Heart right ventricle (tissue), 16 donors: ENCODE data around the gene FYB1. TPM values are rescaled to one million over a fixed set of nuclear protein-coding genes. Genes with fewer than 3 reads are reported as not detected.

Experiments
- ATAC-seq, 8 donors: fragments of 200-7000 bp; cut with Tn5 transposase; one replicate each; pipeline ENCODE4 v1.9.1; 2020; ENCODE audit warnings: mild to moderate bottlenecking in 8 of 8, moderate library complexity in 8 of 8, moderate number of reproducible peaks in 1 of 8
- DNase-seq, 2 donors: peaks; one replicate each; pipeline ENCODE4 v3.0.0-alpha.2; 2020
- H3K27ac ChIP-seq, 10 donors: fragments of 200-600 bp; sonication (generic) in 2 of 10; one replicate each; pipeline versions ENCODE4 v1.5.0 to v1.8.0; 2020 to 2022; ENCODE audit warnings: mild to moderate bottlenecking in 3 of 10
- H3K27me3 ChIP-seq, 7 donors: fragments of 200-600 bp; one replicate each; pipeline ENCODE4 v1.8.0; 2021 to 2022; ENCODE audit warnings: mild to moderate bottlenecking in 2 of 7
- H3K36me3 ChIP-seq, 9 donors: fragments of 200-600 bp; sonication (generic) in 1 of 9; one replicate each; pipeline versions ENCODE4 v1.5.0 to v1.8.0; 2020 to 2022; ENCODE audit warnings: mild to moderate bottlenecking in 2 of 9
- H3K4me1 ChIP-seq, 9 donors: fragments of 200-600 bp; sonication (generic) in 1 of 9; one replicate each; pipeline versions ENCODE4 v1.5.0 to v1.8.0; 2020 to 2022; ENCODE audit warnings: mild to moderate bottlenecking in 4 of 9
- H3K4me3 ChIP-seq, 10 donors: fragments of 200-600 bp; sonication (generic) in 2 of 10; one replicate each; pipeline versions ENCODE4 v1.5.0 to v1.8.0; 2020 to 2022; ENCODE audit warnings: mild to moderate bottlenecking in 7 of 10, moderate library complexity in 2 of 10
- H3K9me3 ChIP-seq, 11 donors: fragments of 200-600 bp in 10 of 11; sonication (generic) in 2 of 11; one replicate each; pipeline versions ENCODE4 v1.5.0 to v1.8.0; 2013 to 2022; ENCODE audit warnings: mild to moderate bottlenecking in 2 of 11, control low read depth in 1 of 11, moderate library complexity in 1 of 11
- WGBS, 2 donors: extraction: QIAGEN DNeasy Blood & Tissue Kit; methylation state at CpG; one replicate each; pipeline ENCODE4 v1.1.7; 2013; ENCODE audit warnings: inconsistent platforms in 1 of 2; 5-methylcytosine and 5-hydroxymethylcytosine counted together
- intact Hi-C, 10 donors: fragments of 100-400 bp; cut with DNase I; formaldehyde crosslinking; loops; one replicate each; pipeline versions ENCODE4 v1.11.1 to v1.14.2; 2022
- polyA plus RNA-seq, 2 donors: library from polyadenylated mRNA; stranded (reverse); fragments of 200-250 nt; gene quantifications; one replicate each; pipeline ENCODE4 v1.2.3, GENCODE V29; 2013
- total RNA-seq, 10 donors: library from RNA; stranded (reverse); fragmentation: NEBNext Ultra II Directional in 3 of 10; extraction: Animal tissue kit (Norgen Biotek cat#: 25700) in 3 of 10; gene quantifications; one replicate each; pipeline versions ENCODE4 v1.2.1 to v1.2.4, GENCODE V29; 2021 to 2023
- TF ChIP-seq, protein P1 (sequence below), 9 donors: fragments of 200-600 bp; sonication (generic) in 2 of 9; IDR thresholded peaks; one replicate each; pipeline versions ENCODE4 v1.5.0 to v1.8.0; 2021 to 2022; ENCODE audit warnings: antibody characterized with exemption in 9 of 9, mild to moderate bottlenecking in 5 of 9, moderate library complexity in 1 of 9
- donor health status: Arrhythmogenic right ventricular cardiomyopathy.
- donor health status: ischemic (EF 13 %, LVEDD 7.1; RV severe dilation, severe dysfunction).
- donor health status: healthy with polysubstance abuse.
- donor health status: DM: no; HTN: yes; CAD: no.
- donor health status: DM: no; HTN: no; CAD: no.
- donor health status: ischemic (EF 25% LVEDD 6.9; RV normal size, moderate dysfunction).
- donor health status: ischemic (EF 25% LVEDD 5.7; RV mildly dilated, moderate dysfunction).
- donor health status: healthy.
- donor health status: DM: yes; HTN: yes; CAD: no.
- donor health status: Ischemic cardiomyopathy.
- donor health status: ischemic (EF 35%, LVEDD 5.7; RV mildly dilated, moderate dysfunction).
- donor health status: nonischemic (EF 11% LVEDD 7.7; RV severe dilation, severe dysfunction).
- donor health status: DM: yes; HTN: yes; CAD: no.
- donor health status: PGD.
- donor health status: ischemic (EF 29% LVEDD 5.4; RV normal size, mild dysfunction).
- donor health status: nonischemic (EF 23%, LVEDD 6.1; RV moderate dilation, normal function).

Gene FYB1
- total and polyA plus RNA-seq, 12 donors, result 0.61 to 33.8 (median 2.3) TPM

- ATAC-seq (no peak), DNase-seq (no peak)
- intact Hi-C loops, result loop anchor here in 2 of 10 donors (5.0 kb wide), 1 partner anchor 87 kb away; no protein-coding TSS in a partner anchor
- H3K4me1 ChIP-seq, result peaks cover 0 to 8% (median 3%) of the 10 kb centered on the region in 9 donors
- no peak overlapping the region for H3K27ac ChIP-seq
- H3K9me3 ChIP-seq, result peaks cover 0 to under 1% (median 0%) of the 10 kb centered on the region in 11 donors
- TF ChIP-seq, protein P1, sequence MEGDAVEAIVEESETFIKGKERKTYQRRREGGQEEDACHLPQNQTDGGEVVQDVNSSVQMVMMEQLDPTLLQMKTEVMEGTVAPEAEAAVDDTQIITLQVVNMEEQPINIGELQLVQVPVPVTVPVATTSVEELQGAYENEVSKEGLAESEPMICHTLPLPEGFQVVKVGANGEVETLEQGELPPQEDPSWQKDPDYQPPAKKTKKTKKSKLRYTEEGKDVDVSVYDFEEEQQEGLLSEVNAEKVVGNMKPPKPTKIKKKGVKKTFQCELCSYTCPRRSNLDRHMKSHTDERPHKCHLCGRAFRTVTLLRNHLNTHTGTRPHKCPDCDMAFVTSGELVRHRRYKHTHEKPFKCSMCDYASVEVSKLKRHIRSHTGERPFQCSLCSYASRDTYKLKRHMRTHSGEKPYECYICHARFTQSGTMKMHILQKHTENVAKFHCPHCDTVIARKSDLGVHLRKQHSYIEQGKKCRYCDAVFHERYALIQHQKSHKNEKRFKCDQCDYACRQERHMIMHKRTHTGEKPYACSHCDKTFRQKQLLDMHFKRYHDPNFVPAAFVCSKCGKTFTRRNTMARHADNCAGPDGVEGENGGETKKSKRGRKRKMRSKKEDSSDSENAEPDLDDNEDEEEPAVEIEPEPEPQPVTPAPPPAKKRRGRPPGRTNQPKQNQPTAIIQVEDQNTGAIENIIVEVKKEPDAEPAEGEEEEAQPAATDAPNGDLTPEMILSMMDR (IDR thresholded peaks at IDR 0.05), result no peak
- no peaks in the 10 kb centered on the region for H3K36me3 ChIP-seq
- no peak overlapping the region for H3K4me3 ChIP-seq
- WGBS, 2 donors, result 86 to 88% methylated on average over 1 of the region's 1 CpG
- H3K27me3 ChIP-seq, result no peaks in the 10 kb centered on the region
These were observed 135.4 kb downstream of the FYB1 start for GRCh38 chr5:39083968-39084367.

- Histone ChIP-seq H3K4me1 (peaks cover 0 to 8% (median 3%) of the 10 kb centered on the region in 9 donors), H3K36me3 (no peaks in the 10 kb centered on the region), H3K9me3 (no peaks in the 10 kb centered on the region), H3K27me3 (no peaks in the 10 kb centered on the region), H3K27ac (no peak overlapping the region), H3K4me3 (no peak overlapping the region)
- WGBS, 2 donors, result 87 to 88% methylated on average over 3 of the region's 3 CpGs
- intact Hi-C loops, result loop anchor here in 2 of 10 donors (5.0 kb wide), 1 partner anchor 86 kb away; no protein-coding TSS in a partner anchor
- TF ChIP-seq, protein P1 (IDR thresholded peaks at IDR 0.05), result no peak
- no peak for DNase-seq
- ATAC-seq, result no peak
These were observed 136.4 kb downstream of the FYB1 start for GRCh38 chr5:39082995-39083394.

- 5 to 7% methylated on average over 3 of the region's 3 CpGs for WGBS, 2 donors
- no peak overlapping the region for H3K27ac ChIP-seq
- H3K27me3 ChIP-seq, result no peaks in the 10 kb centered on the region
- no peak overlapping the region for H3K4me3 ChIP-seq
- TF ChIP-seq, protein P1 (IDR thresholded peaks at IDR 0.05), result peak; percentile 73 to 94 (median 89)
- no peaks in the 10 kb centered on the region for H3K36me3 ChIP-seq
- ATAC-seq (peak; percentile 63 to 90 (median 79)), DNase-seq (peak; percentile 27 to 42)
- no peaks in the 10 kb centered on the region for H3K9me3 ChIP-seq
- H3K4me1 ChIP-seq, result peaks cover 0 to 23% (median 6%) of the 10 kb centered on the region in 9 donors
- intact Hi-C loops, result loop anchor here in 7 of 10 donors (2.0 to 5.0 kb wide), 5 partner anchors 74 to 88 kb away; no protein-coding TSS in a partner anchor
These were observed 138.7 kb downstream of the FYB1 start for GRCh38 chr5:39080597-39081204.

GRCh38 chr5:39080168-39080567, 139.2 kb downstream of the FYB1 start:
- intact Hi-C loops, result loop anchor here in 7 of 10 donors (2.0 to 5.0 kb wide), 5 partner anchors 73 to 87 kb away; no protein-coding TSS in a partner anchor
- H3K36me3 ChIP-seq, result no peaks in the 10 kb centered on the region
- no peak overlapping the region for H3K4me3 ChIP-seq
- H3K4me1 ChIP-seq, result peaks cover 0 to 28% (median 8%) of the 10 kb centered on the region in 9 donors
- TF ChIP-seq, protein P1 (IDR thresholded peaks at IDR 0.05), result no peak
- WGBS, 2 donors, result 73 to 79% methylated on average over 2 of the region's 2 CpGs
- no peak overlapping the region for H3K27ac ChIP-seq
- no peak for DNase-seq
- H3K9me3 ChIP-seq, result no peaks in the 10 kb centered on the region
- ATAC-seq, result no peak
- no peaks in the 10 kb centered on the region for H3K27me3 ChIP-seq
